Epithelial cell of proximal tubule (primary cell): ENCODE data around the gene PGBD5. TPM values are rescaled to one million over a fixed set of nuclear protein-coding genes. Genes with fewer than 3 reads are reported as not detected.

ENCODE experiments used
- DNase-seq: peaks from one replicate; pipeline ENCODE4 v3.0.0-alpha.2; 2011; ENCODE audit warnings: low read depth
- H3K4me3 ChIP-seq: 2 replicates; pipeline ENCODE4 v1.5.1; 2011; ENCODE audit warnings: low read depth, mild to moderate bottlenecking, low read length
- CTCF ChIP-seq: conservative IDR thresholded peaks from 2 replicates; pipeline ENCODE4 v1.5.1; 2012; ENCODE audit warnings: low read depth, mild to moderate bottlenecking, low read length
- total RNA-seq: library from RNA; depleted of rRNA; stranded (reverse); fragments of >200 nt; gene quantifications from 2 replicates; pipeline ENCODE4 v1.2.3, GENCODE V29; 2015

PGBD5 gene
- total RNA-seq, 1 donor from 2014 or later = 18.0 TPM

DNA sequence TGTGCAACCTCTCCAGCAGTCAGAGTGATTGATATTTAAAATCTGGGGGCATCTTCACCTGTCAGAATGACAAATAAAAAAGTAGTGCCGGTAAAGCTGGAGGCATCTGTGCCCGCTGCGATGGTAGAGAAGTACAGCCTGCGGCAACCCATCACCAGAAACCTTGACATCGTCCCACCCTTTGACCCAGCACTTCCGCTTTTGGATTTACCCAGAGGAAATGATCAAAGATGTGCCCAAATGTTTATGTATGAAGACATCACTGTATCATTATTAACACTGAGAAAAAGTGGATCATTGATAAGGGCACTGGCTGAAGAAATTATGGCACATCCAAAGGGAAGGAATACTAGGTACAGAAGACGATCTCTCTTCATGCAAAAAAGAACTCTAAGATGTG, 96.0 kb downstream of the PGBD5 start:
- DNase-seq = no peak
- no peak for TF ChIP-seq CTCF
- no peak overlapping the region for H3K4me3 ChIP-seq

- DNase-seq = no peak
- no peak for TF ChIP-seq CTCF
- H3K4me3 ChIP-seq = no peak overlapping the region
Observed at GRCh38 chr1:230328342-230329015, 97.7 kb downstream of the PGBD5 start.

GRCh38 chr1:230327892-230328284, 98.2 kb downstream of the PGBD5 start:
- no peak for TF ChIP-seq CTCF
- DNase-seq = no peak
- H3K4me3 ChIP-seq = no peak overlapping the region

GRCh38 chr1:230326971-230327891, 98.9 kb downstream of the PGBD5 start:
- no peak for DNase-seq
- TF ChIP-seq CTCF = no peak
- no peak overlapping the region for H3K4me3 ChIP-seq

DNA sequence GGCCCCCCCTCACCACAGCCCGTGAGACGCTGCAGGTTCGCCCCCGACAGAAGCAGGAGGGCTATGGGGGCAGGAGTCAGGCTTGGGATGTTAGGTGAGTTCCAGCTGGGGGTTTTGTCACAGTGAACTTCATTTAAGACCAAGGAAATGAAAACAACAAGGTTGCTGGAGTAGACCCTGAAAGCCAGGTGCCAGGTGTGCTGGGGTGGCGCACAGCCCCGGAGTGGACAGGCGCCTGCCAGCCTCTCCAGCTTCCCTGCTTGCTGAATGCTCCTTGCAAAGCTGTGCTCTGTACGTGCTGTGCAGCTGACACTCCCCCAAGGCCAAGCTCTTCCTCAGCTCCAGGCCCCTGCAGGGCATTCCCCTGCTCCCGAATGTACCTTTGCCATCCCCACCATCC, 102.4 kb downstream of the PGBD5 start:
- H3K4me3 ChIP-seq = no peak overlapping the region
- TF ChIP-seq CTCF = no peak
- no peak for DNase-seq

- TF ChIP-seq CTCF = no peak
- DNase-seq = no peak
- H3K4me3 ChIP-seq = no peak overlapping the region
Observed at GRCh38 chr1:230322967-230323547, 103.1 kb downstream of the PGBD5 start.
